ENCODE data around the gene GLIS1.
"Not testable (repeated sequence)": the region's sequence is repeated elsewhere in the genome, so short reads cannot be mapped to it uniquely, and the experiment has no call there.

GLIS1 gene

DNA sequence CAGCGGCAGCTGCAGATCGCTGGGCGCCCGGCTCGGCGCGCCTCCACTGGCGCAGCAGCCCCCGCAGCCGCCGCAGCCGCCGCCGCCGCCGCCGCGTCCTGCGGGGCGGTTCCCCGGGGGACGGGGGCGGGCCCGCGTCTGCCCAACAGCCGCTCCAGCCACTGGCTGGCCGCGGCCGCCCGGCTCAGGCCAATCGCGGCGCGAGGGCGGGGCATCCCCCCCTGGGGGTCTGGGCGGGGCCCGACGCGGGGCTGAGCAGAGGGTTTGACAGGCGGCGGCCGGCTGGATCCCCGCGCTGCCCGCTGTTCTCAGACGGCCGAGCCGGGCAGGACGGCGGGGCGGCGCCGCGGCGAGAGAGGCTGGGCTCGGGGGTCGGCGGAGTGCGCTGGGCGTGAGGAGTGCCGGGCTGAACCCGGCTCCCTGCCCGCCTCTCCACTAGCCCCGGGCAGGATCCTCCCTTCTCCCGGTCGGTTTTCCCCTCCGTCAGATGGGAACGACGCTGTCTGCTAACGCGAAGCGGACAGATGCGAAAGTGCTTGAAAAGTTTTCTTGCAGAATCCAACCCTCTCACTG lies at the start of gene GLIS1:
Gene GLIS1 (minus strand): TSS at position 56 of the 573 bp plus-strand sequence. CDS start 1,100 bp downstream, outside the sequence.
- DNase-seq (ENCODE audit: low read depth in 2 of 2) = peak; percentile 26 to 58

DNA sequence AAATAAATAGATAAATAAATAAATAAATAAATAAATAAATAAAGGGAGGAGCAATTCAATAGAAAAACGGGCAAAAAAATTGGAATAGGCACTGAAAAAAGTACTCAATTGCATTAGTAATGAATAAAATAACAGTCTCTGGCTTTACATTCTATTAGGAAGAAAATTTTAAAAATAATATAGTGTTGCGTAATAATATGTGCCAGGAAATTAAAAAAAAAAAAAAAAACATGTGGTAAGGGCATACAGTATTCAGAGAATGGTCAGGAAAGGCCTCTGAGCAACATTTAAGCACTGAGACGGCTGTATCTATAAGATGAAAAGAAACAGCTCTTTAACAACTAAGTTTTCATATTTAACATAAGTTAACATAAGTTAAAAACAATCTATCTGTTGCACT lies 48.7 kb upstream of the GLIS1 start:
- no peak for DNase-seq (ENCODE audit: low read depth in 2 of 2)

DNA sequence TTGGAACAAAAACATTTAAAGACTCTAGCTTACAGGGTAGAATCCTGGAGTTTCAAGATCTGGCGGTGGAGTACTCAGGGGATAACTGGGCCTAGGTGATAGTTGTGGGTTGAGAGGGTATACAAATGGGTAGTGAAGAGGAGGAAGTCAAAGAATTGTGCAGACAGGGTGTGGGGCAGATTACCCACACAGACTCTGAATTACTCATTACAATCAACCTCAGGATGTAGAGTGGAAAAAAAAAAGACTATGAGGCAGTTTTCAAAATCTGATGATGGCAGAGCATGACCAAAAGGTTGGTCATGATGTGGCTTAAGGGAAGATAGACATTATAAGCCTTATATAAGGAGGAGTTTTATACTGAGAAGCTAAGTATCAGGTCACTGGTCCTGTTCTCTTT lies 44.1 kb upstream of the GLIS1 start:
- no peak for DNase-seq (ENCODE audit: low read depth in 2 of 2)

DNA sequence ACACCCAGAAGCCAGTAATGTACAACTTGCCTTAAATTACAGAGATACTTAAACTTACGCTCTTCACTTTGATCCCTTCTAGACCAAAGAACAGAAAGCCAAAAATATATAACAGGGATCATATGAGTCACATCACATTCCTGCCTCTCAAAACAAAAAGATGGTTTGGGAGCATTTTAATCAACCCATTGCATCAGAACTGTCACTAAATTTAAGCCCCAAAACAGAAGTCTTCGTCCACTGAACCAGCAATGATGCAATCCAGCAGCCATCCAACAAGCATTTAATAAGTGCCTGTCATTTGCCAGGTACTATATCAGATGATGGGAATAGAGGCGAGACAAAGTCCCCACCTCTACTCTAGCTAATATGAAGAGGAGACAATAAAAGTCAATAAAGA lies 42.7 kb upstream of the GLIS1 start:
- no peak for DNase-seq (ENCODE audit: low read depth in 2 of 2)

DNA sequence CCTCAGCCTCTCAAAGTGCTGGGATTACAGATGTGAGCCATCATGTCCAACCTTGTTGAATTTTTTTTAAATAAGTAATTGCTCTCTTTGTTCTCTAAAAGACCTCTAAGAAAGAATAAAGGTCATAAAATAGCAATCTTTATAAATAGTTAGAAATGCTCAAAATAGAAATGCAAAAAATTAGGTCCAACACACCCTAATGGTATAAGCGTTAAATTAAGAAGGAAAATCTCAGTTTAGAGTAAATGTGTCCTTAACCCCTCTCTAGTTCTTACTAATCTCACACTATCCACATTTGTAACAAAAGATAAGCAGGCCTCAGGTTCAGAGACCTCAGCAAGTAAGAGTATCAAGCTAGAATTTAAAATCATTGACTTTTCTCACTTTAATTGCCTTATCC lies 38.3 kb upstream of the GLIS1 start:
- DNase-seq (ENCODE audit: low read depth in 2 of 2) = no peak

DNA sequence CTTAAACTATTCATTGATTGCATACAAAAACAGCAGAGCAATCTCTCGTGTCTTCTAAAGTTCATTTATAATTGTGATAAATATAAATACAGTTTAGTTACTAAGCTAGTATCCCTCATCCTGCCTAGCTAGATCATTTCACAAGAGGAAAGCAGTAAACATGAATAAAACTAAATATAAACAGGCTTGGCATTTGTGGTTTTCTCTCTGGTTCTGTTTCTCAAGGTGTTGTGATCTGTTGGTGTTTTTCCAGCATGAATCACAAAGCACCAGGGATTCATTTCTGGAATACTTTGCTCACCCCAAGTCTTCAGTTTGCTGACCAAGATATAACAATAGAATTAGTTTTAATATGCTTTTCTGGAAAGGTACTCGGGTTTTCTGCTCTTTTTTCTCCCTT lies 32.7 kb upstream of the GLIS1 start:
- no peak for DNase-seq (ENCODE audit: low read depth in 2 of 2)

DNA sequence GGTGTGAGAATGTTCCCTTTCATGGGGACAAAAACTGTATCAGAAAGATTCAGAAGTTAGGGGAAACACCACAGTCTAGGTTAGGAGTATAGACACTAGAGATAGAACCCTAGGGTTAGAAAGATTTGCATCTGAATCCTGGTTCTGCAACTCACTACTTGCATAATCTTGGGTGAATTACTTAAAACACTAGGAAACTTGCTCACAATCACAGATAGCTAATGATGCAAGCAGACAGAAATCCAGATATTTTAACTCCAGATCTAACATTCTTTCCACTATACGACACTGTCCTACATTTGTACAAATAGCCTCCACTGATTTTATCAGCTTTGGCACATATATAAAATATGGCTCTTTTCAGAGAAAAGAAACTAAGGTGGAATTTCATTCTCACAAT lies 30.8 kb upstream of the GLIS1 start:
- no peak for DNase-seq (ENCODE audit: low read depth in 2 of 2)

DNA sequence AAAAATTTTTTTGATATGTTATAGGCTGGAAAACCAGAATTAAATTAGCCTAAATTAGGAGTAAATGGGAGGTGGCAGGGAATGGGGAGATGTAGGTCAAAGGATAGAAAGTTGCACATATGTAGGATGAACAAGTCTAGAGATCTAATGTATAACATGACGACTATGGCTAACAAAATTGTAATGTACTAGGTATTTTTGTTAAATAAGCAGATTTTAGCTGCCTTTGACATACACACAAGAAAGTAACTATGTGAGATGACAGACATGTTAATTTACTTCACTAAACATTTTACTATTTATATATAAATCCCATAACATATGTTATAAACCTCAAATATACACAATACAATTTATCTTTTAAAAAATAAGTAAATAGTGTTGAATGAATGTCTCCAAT lies 30.2 kb upstream of the GLIS1 start:
- DNase-seq (ENCODE audit: low read depth in 2 of 2) = no peak

DNA sequence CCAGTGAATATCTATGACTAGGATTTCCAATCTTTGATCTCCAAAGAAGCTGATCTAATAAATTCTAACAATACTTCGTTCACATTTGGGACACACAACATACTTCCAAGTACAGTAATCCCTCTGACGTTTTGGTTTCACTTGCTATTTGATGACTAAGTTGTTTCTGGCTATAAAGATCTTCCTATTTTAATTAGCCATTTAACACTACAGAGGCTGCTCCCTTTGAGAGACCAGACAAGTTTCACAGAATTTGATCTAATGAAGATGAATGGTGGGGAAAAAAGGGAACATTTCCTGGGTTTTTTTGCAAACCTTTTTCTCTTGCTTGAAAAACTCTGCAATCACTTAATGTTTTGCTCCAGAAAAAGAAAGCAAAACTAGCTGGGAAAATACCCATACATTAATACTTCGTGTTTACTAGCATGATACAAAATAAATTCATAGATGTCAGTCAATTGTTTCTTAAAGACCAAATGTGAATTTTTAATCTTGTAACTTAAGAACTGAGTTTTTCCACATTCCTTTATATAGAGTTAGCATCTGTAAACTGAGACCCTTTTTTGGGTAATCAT lies 28.0 kb upstream of the GLIS1 start:
- no peak for DNase-seq (ENCODE audit: low read depth in 2 of 2)

DNA sequence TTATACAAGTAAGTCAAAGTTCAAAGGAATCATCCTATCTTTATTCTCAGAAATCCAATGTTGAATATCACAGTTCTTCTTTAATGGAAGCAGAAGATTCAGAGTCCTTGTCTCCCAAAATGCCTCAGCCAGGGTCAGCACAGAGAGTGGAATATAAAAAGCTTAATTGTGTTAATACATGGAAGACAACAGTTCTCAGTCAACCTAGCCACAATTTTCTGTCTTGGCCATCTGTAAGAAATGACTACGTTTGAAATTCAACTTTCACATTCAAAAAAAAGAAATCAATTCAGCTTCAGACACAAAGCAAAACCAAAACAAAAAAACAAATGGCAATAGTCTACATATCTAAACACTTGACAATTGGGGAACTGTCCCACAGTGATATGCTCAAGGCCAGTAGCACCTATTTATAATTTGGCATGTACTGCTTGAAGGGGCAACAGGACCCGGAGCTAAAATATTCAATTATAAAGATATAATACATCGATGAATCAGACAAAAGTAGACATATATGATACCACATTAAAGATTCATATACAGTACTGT lies 27.3 kb upstream of the GLIS1 start:
- DNase-seq (ENCODE audit: low read depth in 2 of 2) = no peak

DNA sequence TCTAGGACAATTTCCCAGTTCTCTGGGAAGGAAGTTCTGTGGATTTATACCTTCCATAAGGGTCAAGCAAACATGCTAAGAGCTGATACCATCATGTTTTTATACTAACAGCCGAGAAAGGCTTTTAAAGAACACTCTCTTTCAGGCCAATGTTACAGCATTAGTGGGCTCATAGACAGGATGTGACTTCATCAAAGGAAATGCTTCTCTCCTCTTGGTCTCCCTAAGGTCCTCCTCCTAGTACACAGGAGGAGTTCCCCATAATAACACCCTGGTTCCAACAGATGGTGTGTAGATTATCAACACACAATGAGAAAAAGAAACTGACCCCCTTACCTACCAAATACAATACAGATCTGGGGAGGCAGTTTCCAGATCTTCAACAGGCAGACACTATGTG lies 26.7 kb upstream of the GLIS1 start:
- no peak for DNase-seq (ENCODE audit: low read depth in 2 of 2)

DNA sequence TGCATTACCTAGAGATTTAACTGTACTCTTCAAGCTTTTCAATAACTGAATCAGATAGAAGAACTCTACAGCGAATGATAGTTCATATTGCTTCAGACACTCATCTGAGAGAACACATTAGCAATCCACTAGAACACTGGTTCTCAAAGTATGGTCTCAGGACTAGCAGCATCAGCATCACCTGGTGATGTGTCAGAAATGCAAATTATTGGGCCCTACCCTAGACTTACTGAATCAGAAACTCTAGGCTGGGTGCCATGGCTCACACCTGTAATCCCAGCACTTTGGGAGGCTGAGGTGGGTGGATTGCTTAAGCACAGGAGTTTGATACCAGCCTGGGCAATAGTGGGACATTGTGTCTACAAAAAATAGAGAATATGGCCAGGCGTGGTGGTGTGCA lies 24.9 kb upstream of the GLIS1 start:
- DNase-seq (ENCODE audit: low read depth in 2 of 2) = no peak

DNA sequence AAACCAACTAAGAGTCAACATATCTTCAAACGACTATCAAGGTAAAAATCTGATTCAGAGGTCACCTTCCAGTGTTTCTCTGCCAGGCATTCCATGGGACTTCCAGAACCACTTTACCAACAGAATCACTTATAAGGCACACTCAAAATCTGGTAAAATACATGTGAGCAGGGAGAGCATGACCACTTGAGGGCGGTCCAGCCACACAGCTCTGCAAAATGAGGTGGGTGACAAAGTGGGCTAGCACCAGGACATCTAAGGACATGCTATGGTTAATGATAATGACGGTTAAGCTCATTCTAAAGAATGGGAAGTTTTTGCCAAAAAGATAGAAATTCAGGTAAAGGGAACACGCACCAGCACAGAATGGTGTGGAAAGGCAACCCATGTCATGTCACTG lies 24.5 kb upstream of the GLIS1 start:
- no peak for DNase-seq (ENCODE audit: low read depth in 2 of 2)

DNA sequence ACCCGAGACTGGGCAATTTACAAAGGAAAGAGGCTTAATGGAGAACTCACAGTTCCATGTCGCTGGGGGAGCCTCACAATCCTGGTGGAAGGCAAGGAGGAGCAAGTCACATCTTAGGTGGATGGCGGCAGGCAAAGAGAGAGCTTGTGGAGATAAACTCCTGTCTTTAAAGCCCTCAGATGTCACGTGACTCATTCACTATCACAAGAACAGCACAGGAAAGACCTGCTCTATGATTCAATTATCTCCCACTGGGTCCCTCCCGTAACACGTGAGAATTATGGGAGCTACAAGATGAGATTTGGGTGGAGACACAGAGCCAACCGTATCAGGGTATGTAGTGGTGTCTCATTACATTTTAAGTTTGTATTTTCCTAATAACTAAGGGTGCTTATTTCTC lies 21.5 kb upstream of the GLIS1 start:
- DNase-seq (ENCODE audit: low read depth in 2 of 2) = not testable (repeated sequence)

DNA sequence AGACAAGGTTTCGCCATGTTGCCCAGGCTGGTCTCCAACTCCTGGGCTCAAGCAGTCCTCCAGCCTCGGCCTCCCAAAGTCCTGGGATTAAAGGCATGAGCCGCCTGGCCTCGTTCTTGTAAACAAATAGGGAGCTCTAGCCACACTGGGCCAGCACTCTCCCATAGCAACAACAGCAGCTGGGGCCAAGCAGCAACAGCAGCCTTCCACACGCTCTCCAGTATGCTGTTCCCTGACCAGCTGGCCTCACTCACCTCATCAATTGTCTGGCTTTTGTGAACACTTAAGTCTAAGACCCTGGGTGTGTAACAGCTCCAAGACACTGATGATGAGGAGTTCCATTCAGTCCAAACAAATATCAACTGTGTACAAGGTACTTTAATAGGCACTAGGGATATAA lies 16.9 kb upstream of the GLIS1 start:
- DNase-seq (ENCODE audit: low read depth in 2 of 2) = no peak

DNA sequence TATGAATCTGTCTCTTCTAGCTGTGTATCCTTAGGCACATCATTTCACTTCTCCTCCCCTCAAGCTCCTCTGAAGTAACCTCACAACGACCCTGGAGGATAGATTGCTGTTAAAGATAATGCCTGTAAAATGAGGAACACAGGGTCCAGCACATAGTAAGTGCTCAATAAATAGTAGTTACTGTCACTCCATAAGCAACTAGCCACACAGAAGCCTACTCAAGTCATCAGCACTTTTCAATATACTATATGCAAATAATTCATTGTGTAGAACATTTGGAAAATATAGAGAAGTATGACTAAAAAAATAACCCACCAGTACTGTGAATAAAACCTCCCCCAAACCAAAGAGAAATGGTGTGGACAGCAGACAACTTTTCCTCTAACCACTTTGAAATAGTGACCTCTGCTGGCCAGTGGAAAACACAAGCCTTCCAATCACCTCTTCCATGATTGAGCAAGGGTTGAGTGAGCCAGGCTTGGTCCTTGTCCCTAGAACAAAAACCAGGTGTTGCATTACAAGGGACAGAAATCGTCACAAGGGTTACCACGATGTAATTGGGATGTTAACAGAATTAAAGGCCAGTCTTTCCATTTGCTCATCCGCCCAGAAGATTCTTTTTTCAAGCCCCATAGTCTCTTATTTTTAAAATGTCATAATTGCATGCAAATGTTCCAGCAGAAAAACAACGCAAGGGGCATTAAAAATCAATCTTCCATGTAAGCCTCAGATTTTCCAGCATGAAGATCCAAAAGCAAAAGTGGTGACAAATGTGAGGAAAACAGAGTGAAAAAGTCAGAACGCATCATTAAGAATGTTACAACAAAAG lies 15.7 kb upstream of the GLIS1 start:
- no peak for DNase-seq (ENCODE audit: low read depth in 2 of 2)

DNA sequence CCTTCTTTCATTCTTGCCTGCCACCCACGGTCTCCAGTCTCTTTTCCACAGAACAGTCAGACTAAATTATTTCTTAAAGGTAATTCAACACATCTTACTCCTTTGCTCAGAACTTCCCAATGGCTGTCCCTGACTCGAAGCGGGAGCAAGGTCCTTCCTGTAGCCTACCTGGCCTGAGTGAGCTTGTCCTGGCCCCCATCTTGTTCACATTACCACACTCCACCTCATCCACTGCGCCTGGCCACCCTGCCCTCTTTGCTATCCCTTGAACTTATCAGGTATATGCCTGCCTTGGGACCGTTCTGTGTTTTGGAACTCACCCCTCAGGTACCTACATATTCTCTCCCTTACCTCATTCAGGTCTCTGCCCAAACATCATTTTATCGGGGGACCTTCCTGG lies 13.3 kb upstream of the GLIS1 start:
- DNase-seq (ENCODE audit: low read depth in 2 of 2) = no peak

DNA sequence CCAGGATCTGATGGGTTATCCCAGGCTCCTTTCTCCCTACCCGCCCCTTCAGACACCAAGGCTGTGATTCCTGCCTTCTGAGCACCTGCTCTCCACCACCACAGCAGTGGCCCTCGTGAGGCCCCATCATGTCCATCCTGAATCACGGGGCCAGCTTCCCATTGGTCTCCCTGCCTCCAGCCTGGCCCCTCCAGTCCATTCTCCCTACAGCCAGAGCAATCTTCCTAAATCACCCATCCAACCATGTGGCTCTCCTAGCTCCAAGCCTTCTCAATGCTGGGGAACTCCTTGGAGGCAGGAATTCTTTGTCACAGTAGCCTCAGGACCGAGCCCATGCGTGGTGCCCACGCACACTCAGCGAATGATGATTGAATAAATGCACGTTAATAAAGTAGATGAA lies 8.9 kb upstream of the GLIS1 start:
- DNase-seq (ENCODE audit: low read depth in 2 of 2) = no peak

DNA sequence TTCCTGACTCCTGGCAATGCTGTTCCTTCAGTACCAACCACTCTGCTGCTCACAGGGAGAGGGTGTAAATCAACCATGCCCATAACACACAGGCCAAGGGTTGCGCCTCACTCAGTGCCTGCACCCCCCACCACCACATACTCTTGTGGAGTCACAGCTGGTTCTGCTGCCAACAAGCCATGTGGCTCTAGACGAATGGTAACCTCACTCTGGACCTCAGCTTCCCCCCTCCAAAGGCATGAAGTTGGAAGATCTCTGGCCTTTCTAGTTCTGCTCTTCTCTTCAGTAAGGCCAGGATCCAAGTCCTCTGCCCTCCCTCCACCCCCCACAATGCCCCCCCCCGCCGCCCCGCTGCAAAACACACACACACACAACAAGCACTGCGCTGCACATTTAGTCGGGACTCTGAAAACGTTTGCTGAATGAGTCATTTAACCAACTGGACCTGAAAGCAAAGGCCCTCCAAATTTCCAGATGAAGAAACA lies 1.7 kb upstream of the GLIS1 start:
- DNase-seq (ENCODE audit: low read depth in 2 of 2) = no peak

DNA sequence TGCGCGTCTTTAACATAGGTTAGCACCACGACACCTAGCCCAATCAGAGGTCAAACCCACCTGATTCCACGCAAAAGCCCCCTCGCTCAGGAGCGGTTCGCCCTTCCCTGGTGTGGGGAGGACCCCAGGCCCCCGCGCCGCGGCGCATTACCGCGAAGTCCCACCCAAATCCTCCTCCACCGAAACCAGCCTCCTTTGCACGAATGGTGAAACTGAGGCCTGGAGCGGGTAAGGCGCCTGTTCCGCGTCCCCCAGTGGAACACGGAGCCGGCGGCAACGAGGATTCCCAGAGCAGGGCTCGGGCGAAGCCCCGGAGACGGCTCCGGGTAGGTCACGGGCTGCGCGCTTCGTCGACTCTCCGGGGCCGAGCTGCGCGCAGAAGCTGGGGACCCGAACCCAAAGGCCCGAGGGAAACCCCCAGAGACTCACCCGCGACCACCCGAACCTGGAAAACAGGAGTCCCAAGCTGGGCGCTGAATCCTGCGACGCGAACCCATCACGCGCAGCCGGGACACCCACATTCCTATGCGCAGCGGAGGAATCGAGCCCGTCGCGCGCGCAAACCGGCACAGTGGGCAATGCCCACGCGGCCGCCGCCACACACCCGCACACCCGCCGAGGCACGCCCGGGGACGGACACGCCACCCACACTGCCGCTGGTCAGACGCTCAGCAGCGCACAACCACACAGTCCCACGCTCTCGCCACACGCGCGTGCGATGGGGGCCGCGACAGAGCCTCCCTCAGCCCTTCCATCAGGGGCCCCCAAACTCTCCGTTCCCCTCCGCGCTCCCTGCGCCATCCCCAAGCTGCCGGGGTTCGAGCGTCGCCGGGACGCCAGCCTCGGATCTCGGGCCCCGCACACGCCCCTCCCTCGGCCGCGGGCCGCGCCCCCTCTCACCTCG lies 507 bp downstream of the GLIS1 start:
- no peak for DNase-seq (ENCODE audit: low read depth in 2 of 2)

DNA sequence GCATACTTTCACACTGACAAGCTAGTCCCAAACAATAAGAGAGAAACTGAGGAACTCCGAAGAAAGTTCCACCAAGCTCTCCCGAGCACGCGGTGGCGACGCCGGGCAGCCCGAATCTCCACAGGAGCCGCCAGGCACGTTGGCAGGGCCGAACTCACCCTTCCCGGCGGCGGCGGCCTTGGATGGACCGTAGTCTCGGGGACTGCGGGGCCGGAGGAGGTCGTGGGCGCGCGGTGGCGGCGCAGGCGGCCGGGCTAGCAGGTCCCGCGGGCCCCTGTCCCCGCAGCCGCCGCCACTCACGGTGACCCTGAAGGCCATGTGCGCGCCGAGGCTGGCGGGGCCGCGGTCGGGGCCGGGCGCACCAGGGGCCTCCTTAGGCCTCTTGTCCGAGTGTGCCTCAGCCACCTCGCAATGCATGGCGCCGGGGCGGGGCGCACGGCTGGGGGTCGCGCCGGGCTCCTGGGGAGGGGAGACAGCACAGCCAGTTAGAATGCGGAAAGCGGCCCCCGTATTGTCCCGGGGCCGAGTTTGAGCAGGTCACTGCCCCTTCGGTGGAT lies 1.2 kb downstream of the GLIS1 start:
- no peak for DNase-seq (ENCODE audit: low read depth in 2 of 2)

DNA sequence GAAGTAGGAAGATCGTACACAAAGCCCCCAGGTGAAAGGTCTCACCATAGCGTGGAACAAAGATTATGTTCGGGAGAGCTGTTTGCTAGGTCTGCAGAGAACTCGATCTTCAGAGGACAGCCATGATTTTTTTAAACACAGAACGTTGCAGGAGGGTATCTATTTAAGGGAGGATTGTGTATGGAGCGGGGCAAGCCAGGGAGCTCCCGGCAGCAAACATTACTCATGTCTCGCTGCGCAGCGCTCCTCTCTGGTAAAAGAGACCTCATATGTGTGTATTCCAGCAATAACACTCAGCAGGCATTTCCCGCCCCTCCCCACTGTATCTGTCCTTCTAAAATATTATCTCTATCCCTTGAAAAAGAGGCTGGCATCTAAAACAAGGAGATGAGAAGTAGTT lies 2.7 kb downstream of the GLIS1 start:
- DNase-seq (ENCODE audit: low read depth in 2 of 2) = no peak
